ENCODE measurements around the gene TRAPPC12.

TRAPPC12 gene

GRCh38 chr2:3479430-3480320, 100.2 kb downstream of the TRAPPC12 start:
- no peak overlapping the region for H2BK5ac ChIP-seq (ENCODE audit: low read depth, low read length, poor library complexity, severe bottlenecking)
- H3K4me3 ChIP-seq (ENCODE audit: insufficient read depth in 1 of 2, low read depth in 1 of 2, low read length in 2 of 2): no peak overlapping the region
- H3K27ac ChIP-seq (ENCODE audit: low read length, poor library complexity, severe bottlenecking): no peak overlapping the region
- no peak overlapping the region for H3K9ac ChIP-seq (ENCODE audit: low read length)
- no peak overlapping the region for H3K23ac ChIP-seq (ENCODE audit: low read length in 2 of 2)
- DNase-seq: no peak
- H4K91ac ChIP-seq (ENCODE audit: low read length): no peak overlapping the region
- no peak overlapping the region for H3K18ac ChIP-seq (ENCODE audit: low read depth in 1 of 2, low read length in 2 of 2)
- no peaks in the 10 kb centered on the region for H3K9me3 ChIP-seq (ENCODE audit: control insufficient read depth, low read length)
- no peaks in the 10 kb centered on the region for H3K4me1 ChIP-seq (ENCODE audit: control insufficient read depth, insufficient read depth, low read depth, low read length)
- 91% methylated on average over 29 of the region's 31 CpGs for WGBS
- no peaks in the 10 kb centered on the region for H3K27me3 ChIP-seq (ENCODE audit: control insufficient read depth in 1 of 2, insufficient read depth in 1 of 2, low read length in 2 of 2)
- no peak overlapping the region for H2AFZ ChIP-seq (ENCODE audit: low read depth, low read length)
- no peak overlapping the region for H2BK120ac ChIP-seq (ENCODE audit: low read depth, low read length)
- H2BK15ac ChIP-seq (ENCODE audit: low read depth, poor library complexity, severe bottlenecking): no peak overlapping the region
- H2BK12ac ChIP-seq (ENCODE audit: low read length in 2 of 2): no peak overlapping the region
- no peak overlapping the region for H3K14ac ChIP-seq (ENCODE audit: low read length in 2 of 2)
- H3K79me1 ChIP-seq (replicated peaks; ENCODE audit: low read length, poor library complexity, severe bottlenecking): peaks cover 5% of the 10 kb centered on the region
- H3K4me2 ChIP-seq (ENCODE audit: low read length, poor library complexity, severe bottlenecking): no peak overlapping the region
- H2AK5ac ChIP-seq (ENCODE audit: low read length, severe bottlenecking): no peak overlapping the region
- no peak overlapping the region for H3K4ac ChIP-seq (ENCODE audit: low read depth in 1 of 2, low read length in 2 of 2)
- H4K8ac ChIP-seq (ENCODE audit: low read length): no peak overlapping the region
- H3K36me3 ChIP-seq (ENCODE audit: control insufficient read depth in 1 of 2, insufficient read depth in 2 of 2, low read depth in 1 of 2, low read length in 2 of 2): peaks cover 50 to 55% of the 10 kb centered on the region in 2 experiments

- WGBS: 99% methylated on average over 5 of the region's 7 CpGs
- no peak overlapping the region for H2BK15ac ChIP-seq (ENCODE audit: low read depth, poor library complexity, severe bottlenecking)
Measured at GRCh38 chr2:3480352-3481010, 101.0 kb downstream of the TRAPPC12 start.

GRCh38 chr2:3481011-3481400, 101.5 kb downstream of the TRAPPC12 start:
- H3K27ac ChIP-seq (ENCODE audit: low read length, poor library complexity, severe bottlenecking): no peak overlapping the region
- H3K9ac ChIP-seq (ENCODE audit: low read length): no peak overlapping the region
- H3K27me3 ChIP-seq (ENCODE audit: control insufficient read depth in 1 of 2, insufficient read depth in 1 of 2, low read length in 2 of 2): no peaks in the 10 kb centered on the region
- no peak overlapping the region for H2BK120ac ChIP-seq (ENCODE audit: low read depth, low read length)
- H3K4me1 ChIP-seq (ENCODE audit: control insufficient read depth, insufficient read depth, low read depth, low read length): no peaks in the 10 kb centered on the region
- no peak overlapping the region for H3K14ac ChIP-seq (ENCODE audit: low read length in 2 of 2)
- H3K36me3 ChIP-seq (ENCODE audit: control insufficient read depth in 1 of 2, insufficient read depth in 2 of 2, low read depth in 1 of 2, low read length in 2 of 2): peaks cover 44 to 58% of the 10 kb centered on the region in 2 experiments
- no peak overlapping the region for H4K91ac ChIP-seq (ENCODE audit: low read length)
- H3K18ac ChIP-seq (ENCODE audit: low read depth in 1 of 2, low read length in 2 of 2): no peak overlapping the region
- H2BK12ac ChIP-seq (ENCODE audit: low read length in 2 of 2): no peak overlapping the region
- no peak overlapping the region for H3K4me2 ChIP-seq (ENCODE audit: low read length, poor library complexity, severe bottlenecking)
- H3K4ac ChIP-seq (ENCODE audit: low read depth in 1 of 2, low read length in 2 of 2): no peak overlapping the region
- no peak overlapping the region for H2AFZ ChIP-seq (ENCODE audit: low read depth, low read length)
- H3K4me3 ChIP-seq (ENCODE audit: insufficient read depth in 1 of 2, low read depth in 1 of 2, low read length in 2 of 2): no peak overlapping the region
- no peak overlapping the region for H2BK5ac ChIP-seq (ENCODE audit: low read depth, low read length, poor library complexity, severe bottlenecking)
- H4K8ac ChIP-seq (ENCODE audit: low read length): no peak overlapping the region
- H3K79me1 ChIP-seq (replicated peaks; ENCODE audit: low read length, poor library complexity, severe bottlenecking): peaks cover 5% of the 10 kb centered on the region
- WGBS: 96% methylated on average over 2 of the region's 5 CpGs
- H2AK5ac ChIP-seq (ENCODE audit: low read length, severe bottlenecking): no peak overlapping the region
- DNase-seq: no peak
- no peak overlapping the region for H2BK15ac ChIP-seq (ENCODE audit: low read depth, poor library complexity, severe bottlenecking)
- no peak overlapping the region for H3K23ac ChIP-seq (ENCODE audit: low read length in 2 of 2)
- H3K9me3 ChIP-seq (ENCODE audit: control insufficient read depth, low read length): no peaks in the 10 kb centered on the region

More at GRCh38 chr2:3480352-3481010, 101.0 kb downstream of the TRAPPC12 start:
- no peak overlapping the region for H2BK5ac ChIP-seq (ENCODE audit: low read depth, low read length, poor library complexity, severe bottlenecking)
- no peak overlapping the region for H2AFZ ChIP-seq (ENCODE audit: low read depth, low read length)
- no peak overlapping the region for H3K23ac ChIP-seq (ENCODE audit: low read length in 2 of 2)
- H3K9me3 ChIP-seq (ENCODE audit: control insufficient read depth, low read length): no peaks in the 10 kb centered on the region
- H3K4me3 ChIP-seq (ENCODE audit: insufficient read depth in 1 of 2, low read depth in 1 of 2, low read length in 2 of 2): no peak overlapping the region
- H3K27me3 ChIP-seq (ENCODE audit: control insufficient read depth in 1 of 2, insufficient read depth in 1 of 2, low read length in 2 of 2): no peaks in the 10 kb centered on the region
- no peak overlapping the region for H4K91ac ChIP-seq (ENCODE audit: low read length)
- H2BK12ac ChIP-seq (ENCODE audit: low read length in 2 of 2): no peak overlapping the region
- no peaks in the 10 kb centered on the region for H3K4me1 ChIP-seq (ENCODE audit: control insufficient read depth, insufficient read depth, low read depth, low read length)
- no peak for DNase-seq
- no peak overlapping the region for H2AK5ac ChIP-seq (ENCODE audit: low read length, severe bottlenecking)
- H3K27ac ChIP-seq (ENCODE audit: low read length, poor library complexity, severe bottlenecking): no peak overlapping the region
- no peak overlapping the region for H3K4ac ChIP-seq (ENCODE audit: low read depth in 1 of 2, low read length in 2 of 2)
- no peak overlapping the region for H3K4me2 ChIP-seq (ENCODE audit: low read length, poor library complexity, severe bottlenecking)
- H3K14ac ChIP-seq (ENCODE audit: low read length in 2 of 2): no peak overlapping the region
- no peak overlapping the region for H3K9ac ChIP-seq (ENCODE audit: low read length)
- peaks cover 5% of the 10 kb centered on the region for H3K79me1 ChIP-seq (replicated peaks; ENCODE audit: low read length, poor library complexity, severe bottlenecking)
- no peak overlapping the region for H4K8ac ChIP-seq (ENCODE audit: low read length)
- H3K18ac ChIP-seq (ENCODE audit: low read depth in 1 of 2, low read length in 2 of 2): no peak overlapping the region
- H2BK120ac ChIP-seq (ENCODE audit: low read depth, low read length): no peak overlapping the region
- peaks cover 45 to 59% of the 10 kb centered on the region in 2 experiments for H3K36me3 ChIP-seq (ENCODE audit: control insufficient read depth in 1 of 2, insufficient read depth in 2 of 2, low read depth in 1 of 2, low read length in 2 of 2)

GRCh38 chr2:3481736-3482362, 102.4 kb downstream of the TRAPPC12 start:
- no peak for DNase-seq
- 97% methylated on average over 20 of the region's 20 CpGs for WGBS
- no peak overlapping the region for H2BK12ac ChIP-seq (ENCODE audit: low read length in 2 of 2)
- H3K4ac ChIP-seq (ENCODE audit: low read depth in 1 of 2, low read length in 2 of 2): no peak overlapping the region
- no peak overlapping the region for H3K23ac ChIP-seq (ENCODE audit: low read length in 2 of 2)
- peaks cover 3% of the 10 kb centered on the region for H3K79me1 ChIP-seq (replicated peaks; ENCODE audit: low read length, poor library complexity, severe bottlenecking)
- no peak overlapping the region for H4K8ac ChIP-seq (ENCODE audit: low read length)
- no peaks in the 10 kb centered on the region for H3K9me3 ChIP-seq (ENCODE audit: control insufficient read depth, low read length)
- peaks cover 38 to 59% of the 10 kb centered on the region in 2 experiments for H3K36me3 ChIP-seq (ENCODE audit: control insufficient read depth in 1 of 2, insufficient read depth in 2 of 2, low read depth in 1 of 2, low read length in 2 of 2)
- H4K91ac ChIP-seq (ENCODE audit: low read length): no peak overlapping the region
- no peak overlapping the region for H3K14ac ChIP-seq (ENCODE audit: low read length in 2 of 2)
- H3K4me3 ChIP-seq (ENCODE audit: insufficient read depth in 1 of 2, low read depth in 1 of 2, low read length in 2 of 2): no peak overlapping the region
- H3K4me1 ChIP-seq (ENCODE audit: control insufficient read depth, insufficient read depth, low read depth, low read length): no peaks in the 10 kb centered on the region
- no peak overlapping the region for H3K18ac ChIP-seq (ENCODE audit: low read depth in 1 of 2, low read length in 2 of 2)
- H2AK5ac ChIP-seq (ENCODE audit: low read length, severe bottlenecking): no peak overlapping the region
- H2BK5ac ChIP-seq (ENCODE audit: low read depth, low read length, poor library complexity, severe bottlenecking): no peak overlapping the region
- no peak overlapping the region for H3K27ac ChIP-seq (ENCODE audit: low read length, poor library complexity, severe bottlenecking)
- H3K4me2 ChIP-seq (ENCODE audit: low read length, poor library complexity, severe bottlenecking): no peak overlapping the region
- H3K27me3 ChIP-seq (ENCODE audit: control insufficient read depth in 1 of 2, insufficient read depth in 1 of 2, low read length in 2 of 2): no peaks in the 10 kb centered on the region
- no peak overlapping the region for H2BK120ac ChIP-seq (ENCODE audit: low read depth, low read length)
- H2BK15ac ChIP-seq (ENCODE audit: low read depth, poor library complexity, severe bottlenecking): no peak overlapping the region
- no peak overlapping the region for H3K9ac ChIP-seq (ENCODE audit: low read length)
- H2AFZ ChIP-seq (ENCODE audit: low read depth, low read length): no peak overlapping the region

All from mesenchymal stem cell (in vitro differentiated cells and primary cell).